CD4-positive, alpha-beta T cell (primary cell): Measurements from ENCODE around the gene TPMT. TPM values are rescaled to one million over a fixed set of nuclear protein-coding genes. Genes with fewer than 3 reads are reported as not detected.

Experiments used
- ATAC-seq: fragments of 200-7000 bp; cut with Tn5 transposase; one replicate; pipeline ENCODE4 v1.10.0; 2022; ENCODE audit warnings: mild to moderate bottlenecking; ENCODE audit not compliant: poor library complexity
- CTCF ChIA-PET: fragments of 350-600 bp; sonication (Branson Sonifier 250); formaldehyde crosslinking; loops from one replicate; lab custom pipeline; 2021; ENCODE audit warnings: antibody characterized with exemption, inconsistent platforms; lab: Charles Lee
- POLR2A ChIA-PET: fragments of 350-600 bp; sonication (Branson Sonifier 250); formaldehyde crosslinking; loops from one replicate; lab custom pipeline; 2021; ENCODE audit warnings: antibody characterized with exemption, inconsistent platforms; lab: Charles Lee
- DNase-seq, 14 experiments: peaks; one replicate each; pipeline ENCODE4 v3.0.0-alpha.2; 2013 to 2020; ENCODE audit warnings: mixed read lengths in 2 of 14
- H3K27ac ChIP-seq, 2 donors: one replicate each; pipeline versions ENCODE4 v1.5.1 to v1.7.0; 2013; ENCODE audit warnings: low read length in 2 of 2, low read depth in 1 of 2, mild to moderate bottlenecking in 1 of 2
- H3K27me3 ChIP-seq, 2 experiments: 1 replicate in 1 of 2; 2 replicates in 1 of 2; pipeline versions ENCODE4 v1.6.1 to v1.7.0; 2013; ENCODE audit warnings: low read length in 2 of 2, control low read depth in 1 of 2, mild to moderate bottlenecking in 1 of 2, moderate library complexity in 1 of 2; ENCODE audit not compliant: insufficient read depth in 2 of 2, control insufficient read depth in 1 of 2
- H3K36me3 ChIP-seq: one replicate; pipeline ENCODE4 v1.6.1; 2013; ENCODE audit warnings: low read length, control low read depth; ENCODE audit not compliant: insufficient read depth
- H3K4me1 ChIP-seq: one replicate; pipeline ENCODE4 v1.6.1; 2013; ENCODE audit warnings: low read length, control low read depth; ENCODE audit not compliant: insufficient read depth
- H3K4me3 ChIP-seq: one replicate; pipeline ENCODE4 v1.5.1; 2013; ENCODE audit warnings: mild to moderate bottlenecking, low read length, moderate library complexity
- H3K9me3 ChIP-seq, 2 experiments: 1 replicate in 1 of 2; 2 replicates in 1 of 2; pipeline versions ENCODE4 v1.6.1 to v1.7.0; 2013; ENCODE audit warnings: low read length in 2 of 2, mild to moderate bottlenecking in 2 of 2, control low read depth in 1 of 2, moderate library complexity in 1 of 2; ENCODE audit not compliant: control insufficient read depth in 1 of 2, insufficient read depth in 1 of 2
- H3K27ac Mint-ChIP-seq: one replicate; pipeline ENCODE4 v1.8.0; 2020; ENCODE audit warnings: mixed read lengths
- H3K27me3 Mint-ChIP-seq: one replicate; pipeline ENCODE4 v1.8.0; 2021; ENCODE audit warnings: mixed read lengths
- H3K36me3 Mint-ChIP-seq: one replicate; pipeline ENCODE4 v1.8.0; 2021; ENCODE audit warnings: low read depth, mixed read lengths
- H3K4me1 Mint-ChIP-seq: one replicate; pipeline ENCODE4 v1.8.0; 2021; ENCODE audit warnings: low read depth, mixed read lengths
- H3K4me3 Mint-ChIP-seq: one replicate; pipeline ENCODE4 v1.8.0; 2020; ENCODE audit warnings: mild to moderate bottlenecking, mixed read lengths
- H3K9me3 Mint-ChIP-seq: one replicate; pipeline ENCODE4 v1.8.0; 2020; ENCODE audit warnings: mixed read lengths
- CTCF ChIP-seq: fragments of 200-600 bp; IDR thresholded peaks from one replicate; pipeline ENCODE4 v1.8.0; 2022; ENCODE audit warnings: antibody characterized with exemption, mild to moderate bottlenecking
- intact Hi-C, 2 experiments: fragments of 100-400 bp; cut with DNase I in 1 of 2; cut with micrococcal nuclease in 1 of 2; formaldehyde crosslinking; loops; one replicate each; pipeline versions ENCODE4 v1.15.1 to v1.9.0; 2023 to 2025; cut with DNase I, micrococcal nuclease
- polyA plus RNA-seq, 2 donors: library from polyadenylated mRNA; unstranded; fragments of 120-200 nt; gene quantifications; one replicate each; pipeline ENCODE4 v1.2.1, GENCODE V29; 2013
- total RNA-seq, 174 experiments: library from RNA in 2 of 174; stranded (reverse) in 2 of 174; gene quantifications; one replicate each; pipeline ENCODE4 v1.2.3 and lab custom pipeline; 2021 to 2026

The TPMT gene
- total RNA-seq (1 to 10 TPM; 3.2 to 3.3 TPM), total RNA-seq (lab: John Stamatoyannopoulos, UW) (5.6 to 26.5 (median 15.1) reads per million in 172 experiments)
- polyA plus RNA-seq (2013, experiment 1 of 2): 11.4 TPM
- polyA plus RNA-seq (2013, experiment 2 of 2): 9.2 TPM

- H3K4me1 Mint-ChIP-seq: peaks cover 32% of the 10 kb centered on the region
Observed at GRCh38 chr6:18154507-18155149, at the start of gene TPMT. TPMT (minus strand) TSS chr6:18155077; CDS start chr6:18149127, 5,950 bp downstream.

GRCh38 chr6:18203786-18204185 lies 48.9 kb upstream of the TPMT start:
- Histone ChIP-seq H3K36me3 (peaks cover 41% of the 10 kb centered on the region), H3K4me3 (no peak overlapping the region), H3K27ac (no peak overlapping the region), H3K9me3 (no peaks in the 10 kb centered on the region), H3K4me1 (no peaks in the 10 kb centered on the region), H3K27me3 (no peaks in the 10 kb centered on the region)
- intact Hi-C loops: no loop called here
- no peak overlapping the region for H3K4me3 Mint-ChIP-seq
- DNase-seq (no peak), ATAC-seq (no peak)
- no peaks in the 10 kb centered on the region for H3K9me3 Mint-ChIP-seq
- H3K36me3 Mint-ChIP-seq: peaks cover 68% of the 10 kb centered on the region
- H3K27ac Mint-ChIP-seq: no peak overlapping the region
- no peak for TF ChIP-seq CTCF
- H3K27me3 Mint-ChIP-seq: no peaks in the 10 kb centered on the region
- POLR2A ChIA-PET: no interaction called here
- H3K4me1 Mint-ChIP-seq: no peaks in the 10 kb centered on the region
- CTCF ChIA-PET: no interaction called here

More at GRCh38 chr6:18154507-18155149, at the start of gene TPMT:
- intact Hi-C loops: loop anchor here (1.0 to 10.0 kb wide), 8 partner anchors 109 to 1390 kb away; partner anchors contain the start of genes ATXN1 (in 1 of the 2), DEK (in 1 of the 2), FAM8A1 (in 1 of the 2) and NUP153 (in 1 of the 2)
- POLR2A ChIA-PET: interaction anchor here (0.6 to 1.6 kb wide), 5 partner anchors 28 to 554 kb away, joined by 3 to 6 read pairs (median 3); partner anchors contain the start of genes DEK and NUP153
- DNase-seq: peak in 2 of 14 experiments; percentile 1 to 24
- TF ChIP-seq CTCF: no peak
- no peaks in the 10 kb centered on the region for H3K27me3 Mint-ChIP-seq
- H3K27ac Mint-ChIP-seq: peak within 1 kb of the TSS; percentile 95
- peaks cover 16% of the 10 kb centered on the region for H3K36me3 Mint-ChIP-seq
- no peak for ATAC-seq
- CTCF ChIA-PET: interaction anchor here (0.9 kb wide), 1 partner anchor 92 kb away, joined by 3 read pairs; no protein-coding TSS in a partner anchor
- peak within 1 kb of the TSS; percentile 99 for H3K4me3 ChIP-seq
- H3K27me3 ChIP-seq: no peaks in the 10 kb centered on the region
- H3K27ac ChIP-seq: peak within 1 kb of the TSS; percentile 88 to 92
- peaks cover 18% of the 10 kb centered on the region for H3K4me1 ChIP-seq
- H3K4me3 Mint-ChIP-seq: peak within 1 kb of the TSS; percentile 98
- H3K36me3 ChIP-seq: peaks cover 3% of the 10 kb centered on the region
- H3K9me3 ChIP-seq: no peaks in the 10 kb centered on the region
- H3K9me3 Mint-ChIP-seq: no peaks in the 10 kb centered on the region

GRCh38 chr6:18192026-18192425 lies 37.1 kb upstream of the TPMT start:
- H3K36me3 Mint-ChIP-seq: peaks cover 67% of the 10 kb centered on the region
- no peak for DNase-seq
- H3K9me3 Mint-ChIP-seq: no peaks in the 10 kb centered on the region
- H3K27me3 ChIP-seq: no peaks in the 10 kb centered on the region
- intact Hi-C loops: no loop called here
- H3K4me3 ChIP-seq: no peak overlapping the region
- no peak for TF ChIP-seq CTCF
- no peaks in the 10 kb centered on the region for H3K4me1 ChIP-seq
- peaks cover 23% of the 10 kb centered on the region for H3K36me3 ChIP-seq
- no peaks in the 10 kb centered on the region for H3K9me3 ChIP-seq
- no peak overlapping the region for H3K27ac ChIP-seq
- no peak for ATAC-seq
- H3K4me3 Mint-ChIP-seq: no peak overlapping the region
- ChIA-PET POLR2A (no interaction called here), CTCF (no interaction called here)
- H3K27me3 Mint-ChIP-seq: no peaks in the 10 kb centered on the region
- no peak overlapping the region for H3K27ac Mint-ChIP-seq
- no peaks in the 10 kb centered on the region for H3K4me1 Mint-ChIP-seq
